Subcutaneous adipose tissue (tissue), 4 donors: ENCODE measurements around the gene CRYZL1. TPM values are rescaled to one million over a fixed set of nuclear protein-coding genes. Genes with fewer than 3 reads are reported as not detected.

Experiments used
- CTCF ChIP-seq: fragments of 450-650 bp; IDR thresholded peaks from one replicate; pipeline ENCODE4 v1.5.1; 2016; ENCODE audit warnings: low read depth, mild to moderate bottlenecking, control low read depth, antibody characterized with exemption, moderate library complexity
- total RNA-seq, 4 donors: library from RNA; depleted of rRNA; stranded (reverse); fragments of >200 nt; gene quantifications; one replicate each; pipeline ENCODE4 v1.1.0, GENCODE V29; 2016

The CRYZL1 gene
- total RNA-seq, 4 donors from 2014 or later: 45.9 to 85.6 (median 69.2) TPM

DNA sequence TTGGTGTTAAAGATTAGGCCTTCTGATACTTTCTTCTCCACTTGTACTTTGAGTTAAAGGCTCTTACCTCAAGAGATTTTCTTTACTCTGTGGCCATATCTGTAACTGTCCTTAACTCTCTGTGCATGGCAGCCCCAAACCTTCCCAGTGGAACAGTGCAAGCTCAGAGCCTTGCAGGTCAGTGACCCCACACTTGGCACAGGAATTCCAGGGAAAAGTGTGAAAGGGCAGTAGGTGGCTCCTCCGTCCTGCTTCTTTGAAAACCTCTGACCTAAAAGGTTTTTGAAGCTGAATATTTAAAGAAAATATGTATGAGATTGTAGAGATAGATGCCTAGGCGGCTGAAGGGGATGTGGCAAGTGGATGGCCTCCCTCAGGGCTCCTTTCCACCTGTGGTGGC lies 27.1 kb upstream of the CRYZL1 start:
- no peak for TF ChIP-seq CTCF

DNA sequence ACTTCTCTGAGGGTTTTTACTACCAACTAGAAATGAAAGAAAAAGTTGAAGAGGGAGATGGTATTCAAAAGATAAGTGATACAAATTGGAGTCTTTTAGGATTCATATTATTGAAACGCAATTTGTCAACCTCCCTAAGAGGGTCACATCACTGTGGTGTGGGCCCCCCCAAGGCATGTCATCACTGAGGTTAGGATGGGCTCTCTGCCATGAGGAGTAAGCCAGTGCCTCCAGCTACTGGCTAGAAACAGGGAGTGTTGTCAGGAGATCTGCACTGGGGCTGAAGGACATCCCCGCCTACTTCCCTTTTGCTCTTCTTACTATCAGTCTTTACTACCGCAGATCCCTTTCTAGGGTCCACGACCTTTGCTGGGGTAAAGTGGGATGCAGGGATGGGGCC lies 26.6 kb upstream of the CRYZL1 start:
- TF ChIP-seq CTCF: no peak

DNA sequence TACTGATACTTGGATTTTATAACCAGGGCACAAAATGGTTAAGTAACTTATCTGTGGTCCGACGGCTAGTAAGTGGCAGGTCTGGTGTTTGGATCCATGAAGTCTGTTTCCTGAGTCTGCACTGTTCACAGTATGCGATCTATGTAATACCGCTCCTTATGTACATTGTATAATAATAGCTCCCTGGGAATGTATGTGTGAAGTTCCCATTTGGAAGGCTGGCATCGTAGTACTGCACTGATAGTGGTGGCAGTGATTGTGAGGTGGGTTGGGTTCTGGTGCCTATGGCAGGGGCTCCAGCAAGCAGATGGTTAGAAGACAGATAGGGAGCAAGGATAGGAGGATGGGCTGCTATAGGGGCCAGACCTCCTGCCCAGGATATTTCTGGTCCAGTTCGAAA lies 26.1 kb upstream of the CRYZL1 start:
- no peak for TF ChIP-seq CTCF

- no peak for TF ChIP-seq CTCF
These were observed 24.6 kb upstream of the CRYZL1 start for GRCh38 chr21:33666153-33666552.

- TF ChIP-seq CTCF: no peak
These were observed 22.6 kb upstream of the CRYZL1 start for GRCh38 chr21:33664135-33664534.

DNA sequence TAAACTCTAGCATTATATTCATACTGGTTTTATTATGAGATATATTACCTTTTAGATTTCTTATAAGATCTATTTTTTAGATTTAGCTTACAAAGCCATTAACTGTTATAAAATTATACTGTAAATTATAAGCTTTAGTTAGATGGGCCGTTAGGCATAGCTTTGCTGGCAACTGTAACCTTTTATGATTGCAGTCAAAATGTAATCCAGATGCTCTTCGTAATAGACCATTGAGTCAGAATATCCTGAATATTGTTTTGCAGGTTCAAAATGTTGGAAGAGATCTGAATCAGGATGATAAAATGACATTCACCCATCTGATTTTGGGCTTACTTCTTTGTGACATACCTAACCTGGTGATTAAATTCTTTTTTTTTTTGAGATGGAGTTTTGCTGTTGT lies 21.7 kb upstream of the CRYZL1 start:
- no peak for TF ChIP-seq CTCF

- no peak for TF ChIP-seq CTCF
These were observed 20.5 kb upstream of the CRYZL1 start for GRCh38 chr21:33662046-33662445.
